Skeletal muscle cell (primary cell): ENCODE measurements around the gene MYBPC2.
"Not testable (repeated sequence)": the region's sequence is repeated elsewhere in the genome, so short reads cannot be mapped to it uniquely, and the experiment has no call there.

Experiments
- DNase-seq: peaks from one replicate; pipeline ENCODE4 v3.0.0-alpha.2; 2010; ENCODE audit warnings: low read depth
- H3K4me3 ChIP-seq: 2 replicates; pipeline ENCODE4 v1.5.1; 2011; ENCODE audit warnings: low read depth, mild to moderate bottlenecking, control low read depth, low read length, moderate library complexity

Gene MYBPC2

DNA sequence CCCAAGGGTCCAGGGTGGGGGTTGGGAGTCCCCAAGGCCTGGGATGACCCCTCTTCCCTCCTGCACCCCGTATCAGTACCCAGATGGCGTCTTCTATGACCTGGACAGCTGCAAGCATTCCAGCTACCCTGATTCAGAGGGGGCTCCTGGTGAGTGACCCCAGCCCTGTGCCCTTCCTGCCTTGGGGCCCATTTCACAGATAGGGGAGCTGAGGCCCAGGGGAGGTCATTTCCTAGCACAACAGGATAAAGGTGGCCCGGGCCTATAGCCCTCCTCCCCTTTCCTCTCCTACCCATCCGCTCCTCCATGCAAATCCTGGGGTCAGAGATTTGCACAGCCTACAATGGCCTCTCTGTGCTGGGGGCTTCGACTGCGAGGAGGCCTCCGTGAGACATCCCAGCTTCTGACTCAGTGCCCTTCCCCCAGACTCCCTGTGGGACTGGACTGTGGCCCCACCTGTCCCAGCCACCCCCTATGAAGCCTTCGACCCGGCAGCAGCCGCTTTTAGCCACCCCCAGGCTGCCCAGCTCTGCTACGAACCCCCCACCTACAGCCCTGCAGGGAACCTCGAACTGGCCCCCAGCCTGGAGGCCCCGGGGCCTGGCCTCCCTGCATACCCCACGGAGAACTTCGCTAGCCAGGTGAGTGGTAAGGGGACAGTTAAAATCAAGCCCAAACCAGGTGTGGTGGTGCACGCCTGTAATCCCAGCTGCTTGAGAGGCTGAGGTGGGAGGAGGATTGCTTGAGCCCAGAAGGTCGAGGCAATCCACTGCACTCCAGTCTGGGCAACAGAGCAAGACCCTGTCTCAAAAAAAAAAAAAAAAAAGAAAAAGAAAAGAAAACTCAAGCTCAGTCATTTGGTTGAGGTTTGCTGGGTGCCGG, 10.1 kb upstream of the MYBPC2 start:
- no peak for DNase-seq
- no peak overlapping the region for H3K4me3 ChIP-seq

- DNase-seq, result no peak
- no peak overlapping the region for H3K4me3 ChIP-seq
Measured at GRCh38 chr19:50423279-50424113, 9.2 kb upstream of the MYBPC2 start.

DNA sequence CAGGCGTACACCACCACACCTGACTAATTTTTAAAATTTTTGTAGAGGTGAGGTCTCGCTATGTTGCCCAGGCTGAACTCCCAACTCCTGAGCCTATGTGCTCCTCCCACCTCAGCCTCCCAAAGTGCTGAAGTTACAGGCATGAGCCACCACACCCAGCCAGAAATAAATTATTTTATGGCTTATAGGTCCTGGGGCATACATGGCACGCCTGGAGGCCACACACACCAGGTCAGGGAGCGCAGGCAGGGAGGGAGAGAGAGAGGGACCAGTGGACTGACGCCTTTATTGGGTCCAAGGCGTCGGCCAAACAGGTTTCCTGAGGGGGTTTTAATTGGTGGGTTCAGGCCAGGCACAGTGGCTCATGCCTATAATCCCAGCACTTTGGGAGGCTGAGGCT, 7.1 kb upstream of the MYBPC2 start:
- H3K4me3 ChIP-seq, result no peak overlapping the region
- DNase-seq, result no peak

- H3K4me3 ChIP-seq, result peak overlapping the region; percentile 29
- no peak for DNase-seq
Measured at GRCh38 chr19:50427318-50427925, 5.3 kb upstream of the MYBPC2 start.

DNA sequence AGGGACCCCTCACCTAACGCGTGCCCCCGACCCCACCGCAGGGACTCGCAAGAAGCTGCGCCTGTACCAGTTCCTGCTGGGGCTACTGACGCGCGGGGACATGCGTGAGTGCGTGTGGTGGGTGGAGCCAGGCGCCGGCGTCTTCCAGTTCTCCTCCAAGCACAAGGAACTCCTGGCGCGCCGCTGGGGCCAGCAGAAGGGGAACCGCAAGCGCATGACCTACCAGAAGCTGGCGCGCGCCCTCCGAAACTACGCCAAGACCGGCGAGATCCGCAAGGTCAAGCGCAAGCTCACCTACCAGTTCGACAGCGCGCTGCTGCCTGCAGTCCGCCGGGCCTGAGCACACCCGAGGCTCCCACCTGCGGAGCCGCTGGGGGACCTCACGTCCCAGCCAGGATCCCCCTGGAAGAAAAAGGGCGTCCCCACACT, 4.7 kb upstream of the MYBPC2 start:
- DNase-seq, result peak; percentile 44
- H3K4me3 ChIP-seq, result peak overlapping the region; percentile 29

DNA sequence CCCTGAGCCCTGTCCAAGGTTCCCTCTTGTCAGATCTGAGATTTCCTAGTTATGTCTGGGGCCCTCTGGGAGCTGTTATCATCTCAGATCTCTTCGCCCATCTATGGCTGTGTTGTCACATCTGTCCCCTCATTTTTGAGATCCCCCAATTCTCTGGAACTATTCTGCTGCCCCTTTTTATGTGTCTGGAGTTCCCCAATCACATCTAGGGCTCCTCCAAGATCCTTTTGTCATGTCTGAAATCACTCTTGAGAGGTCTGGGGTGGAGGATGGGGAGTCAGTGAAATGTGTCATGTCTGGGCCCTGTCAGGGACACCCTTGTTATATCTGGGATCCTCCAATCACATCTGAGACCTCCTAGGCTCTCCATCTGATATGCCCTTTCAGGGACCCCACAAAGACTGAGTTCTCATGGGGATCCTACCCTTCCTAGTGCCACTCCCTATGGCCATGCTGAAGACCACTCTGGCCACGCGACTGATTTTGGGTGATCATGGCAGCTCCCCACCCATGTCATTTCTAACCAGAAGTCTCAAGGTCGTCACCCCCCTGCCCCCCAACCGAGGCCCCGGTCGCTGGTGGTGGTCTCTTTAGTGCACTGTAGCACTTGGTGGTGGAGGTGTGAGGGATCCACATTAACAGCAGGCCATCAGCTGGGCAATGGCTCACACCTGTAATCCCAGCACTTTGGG, 3.8 kb upstream of the MYBPC2 start:
- DNase-seq, result no peak
- H3K4me3 ChIP-seq, result no peak overlapping the region

DNA sequence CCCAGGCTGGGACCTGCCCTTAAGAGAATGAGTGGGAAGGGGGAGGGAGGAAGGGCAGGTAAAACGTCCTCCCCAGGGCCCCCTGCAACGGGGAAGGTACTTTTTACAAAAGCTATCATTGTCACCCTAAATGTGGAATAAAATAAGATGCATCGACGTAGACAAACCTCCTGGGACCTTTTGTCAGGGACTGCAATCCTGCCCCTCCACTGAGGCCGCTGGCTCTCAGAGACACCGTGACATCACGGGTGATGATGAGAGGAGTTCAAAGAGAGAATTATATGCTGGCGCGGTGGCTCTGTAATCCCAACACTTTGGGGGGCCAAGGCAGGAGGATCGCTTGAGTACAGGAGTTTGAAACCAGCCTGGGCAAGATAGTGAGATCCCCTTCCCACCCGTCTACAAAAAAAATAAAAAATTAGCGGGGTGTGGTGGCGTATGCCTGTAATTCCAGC, 1.8 kb upstream of the MYBPC2 start:
- no peak for DNase-seq
- peak overlapping the region; percentile 52 for H3K4me3 ChIP-seq

DNA sequence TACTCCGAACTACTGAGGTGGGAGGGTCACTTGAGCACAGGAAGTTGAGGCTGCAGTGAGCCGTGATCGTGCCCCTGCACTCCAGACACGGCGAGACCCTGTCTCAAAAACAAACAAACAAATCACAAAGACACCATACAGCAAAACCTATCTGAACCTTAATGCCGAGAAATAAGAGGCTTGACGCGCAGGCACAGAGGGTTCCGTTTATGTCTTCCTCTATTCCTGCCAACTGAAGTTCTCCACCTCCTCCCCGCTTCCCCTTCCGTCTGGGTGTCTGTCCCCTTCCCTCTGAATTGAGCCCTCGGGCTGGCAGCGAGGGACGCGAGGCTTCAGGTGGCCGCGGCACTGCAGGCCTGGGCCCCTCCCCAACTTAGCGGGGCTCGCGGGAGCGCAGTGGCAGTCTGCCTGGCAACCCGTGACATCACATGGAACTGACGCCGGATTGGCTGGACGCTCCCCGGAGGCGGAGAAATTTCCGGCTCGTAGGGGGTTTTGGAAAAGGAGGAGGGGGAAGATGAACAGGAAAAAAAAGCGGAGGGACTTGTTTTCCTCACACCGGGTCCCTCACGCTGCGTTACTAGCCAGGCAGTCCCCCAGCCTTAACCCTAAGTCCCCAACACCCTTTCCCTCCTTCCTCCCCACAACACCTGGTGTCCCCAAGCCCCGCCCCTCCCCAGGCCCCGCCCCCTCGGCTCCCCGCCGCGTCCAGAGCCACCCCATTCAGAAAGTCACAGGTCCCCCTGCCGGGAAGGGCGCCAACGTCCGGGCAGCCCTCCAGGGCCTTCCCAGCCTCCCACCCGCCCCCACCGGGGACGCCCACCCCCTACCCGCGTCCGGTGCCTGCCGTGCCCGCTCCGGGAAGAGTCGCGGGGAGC, 1.1 kb upstream of the MYBPC2 start:
- peak overlapping the region; percentile 52 for H3K4me3 ChIP-seq
- DNase-seq, result no peak

- DNase-seq, result no peak
- H3K4me3 ChIP-seq, result no peak overlapping the region
Measured at GRCh38 chr19:50433201-50434180, 799 bp downstream of the MYBPC2 start.

GRCh38 chr19:50434525-50434924, 1.8 kb downstream of the MYBPC2 start:
- no peak for DNase-seq

GRCh38 chr19:50435221-50435620, 2.5 kb downstream of the MYBPC2 start:
- H3K4me3 ChIP-seq, result no peak overlapping the region
- DNase-seq, result no peak

More at GRCh38 chr19:50434525-50434924, 1.8 kb downstream of the MYBPC2 start:
- no peak overlapping the region for H3K4me3 ChIP-seq

- DNase-seq, result no peak
- no peak overlapping the region for H3K4me3 ChIP-seq
Measured at GRCh38 chr19:50435627-50436026, 2.9 kb downstream of the MYBPC2 start.

- no peak overlapping the region for H3K4me3 ChIP-seq
- no peak for DNase-seq
Measured at GRCh38 chr19:50437862-50438449, 5.3 kb downstream of the MYBPC2 start.

GRCh38 chr19:50439130-50439529, 6.4 kb downstream of the MYBPC2 start:
- H3K4me3 ChIP-seq, DNase-seq: not testable (repeated sequence)

GRCh38 chr19:50444059-50444458, 11.4 kb downstream of the MYBPC2 start:
- no peak overlapping the region for H3K4me3 ChIP-seq
- no peak for DNase-seq

GRCh38 chr19:50447053-50447452, 14.4 kb downstream of the MYBPC2 start:
- no peak overlapping the region for H3K4me3 ChIP-seq
- DNase-seq, result no peak

DNA sequence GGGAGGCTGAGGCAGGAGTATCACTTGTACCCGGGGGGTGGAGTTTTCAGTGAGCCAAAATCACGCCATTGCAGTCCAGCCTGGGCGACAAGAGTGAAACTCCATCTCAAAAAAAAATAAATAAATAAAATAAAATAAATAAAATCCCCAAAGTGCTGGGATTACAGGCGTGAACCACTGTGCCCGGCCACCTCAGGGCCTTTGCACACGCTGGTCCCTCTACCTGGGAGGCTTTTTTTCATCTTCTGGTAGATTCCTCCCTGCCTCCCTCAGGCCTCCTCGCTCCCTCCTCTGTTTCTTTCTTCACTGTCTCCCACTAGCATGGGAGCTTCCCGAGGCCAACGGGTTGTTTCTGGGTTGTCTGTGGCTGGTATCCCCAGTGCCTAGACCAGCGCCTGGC, 15.1 kb downstream of the MYBPC2 start:
- DNase-seq, result no peak

More for the DNA sequence above, 15.1 kb downstream of the MYBPC2 start:
- no peak overlapping the region for H3K4me3 ChIP-seq
